Right renal cortex interstitium (tissue), 3 donors: Measurements from ENCODE around the gene PLEKHM2. TPM values are rescaled to one million over a fixed set of nuclear protein-coding genes. Genes with fewer than 3 reads are reported as not detected.

Experiments used
- DNase-seq, 3 donors: peaks; one replicate each; pipeline ENCODE4 v3.0.0-alpha.2; 2013; ENCODE audit warnings: low read depth in 3 of 3, low spot score in 2 of 3
- polyA plus RNA-seq, 3 donors: library from polyadenylated mRNA; unstranded; fragments of 120-200 nt; gene quantifications; one replicate each; pipeline ENCODE4 v1.2.1, GENCODE V29; 2013; ENCODE audit not compliant: insufficient read length in 3 of 3

Gene PLEKHM2
- polyA plus RNA-seq, 3 donors: 37.9 to 46.7 (median 43.0) TPM

DNA sequence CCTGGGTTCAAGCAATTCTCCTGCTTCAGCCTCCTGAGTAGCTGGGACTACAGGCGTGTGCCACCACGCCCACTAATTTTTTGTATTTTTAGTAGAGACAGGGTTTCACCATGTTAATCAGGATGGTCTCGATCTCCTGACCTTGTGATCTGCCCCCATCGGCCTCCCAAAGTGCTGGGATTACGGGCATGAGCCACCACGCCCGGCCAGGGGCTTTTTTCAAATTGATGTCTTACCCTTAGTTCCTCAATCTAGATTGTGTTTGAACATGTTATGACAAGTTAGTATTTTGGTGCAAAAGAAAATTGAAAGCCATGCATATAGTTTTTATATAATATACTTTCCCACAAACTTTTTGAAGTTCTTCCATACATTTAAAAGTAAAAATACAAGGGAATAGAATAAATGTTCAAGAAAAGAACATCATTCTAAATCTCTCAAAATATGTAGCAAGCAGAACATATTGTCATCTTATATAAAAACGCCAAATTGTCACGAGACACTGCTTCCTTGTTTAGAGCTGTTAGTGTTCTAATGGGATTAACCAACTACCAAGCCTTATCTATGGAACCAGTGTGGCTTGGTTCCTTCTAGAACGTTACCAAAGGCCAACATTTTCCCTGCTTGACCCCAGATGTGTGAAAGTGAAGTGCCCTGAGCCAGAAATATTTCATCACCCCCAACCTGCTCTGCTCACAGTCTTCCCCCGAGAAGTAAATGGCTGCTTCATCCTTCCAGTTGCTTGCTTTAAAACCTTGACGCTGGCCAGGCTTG is 9.5 kb upstream of the PLEKHM2 start:
- DNase-seq: no peak

DNA sequence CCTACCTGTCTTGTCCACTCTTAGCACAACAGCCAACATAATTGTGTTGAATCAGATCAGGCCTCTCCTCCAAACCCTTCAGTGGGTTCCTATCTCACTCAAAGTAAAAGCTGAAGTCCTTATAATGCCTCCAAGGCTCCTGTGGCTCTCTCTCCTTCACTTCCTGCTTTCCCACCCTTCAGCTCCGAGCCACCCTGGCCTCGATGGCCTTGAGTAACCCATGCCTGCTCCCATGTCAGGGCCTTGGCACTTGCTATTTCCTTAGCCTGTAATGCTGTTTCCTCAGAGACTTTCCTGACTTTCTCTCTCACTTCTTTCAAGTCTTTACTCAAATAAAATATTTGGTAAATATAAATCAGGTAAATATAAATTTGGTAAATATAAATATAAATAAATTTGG is 8.1 kb upstream of the PLEKHM2 start:
- no peak for DNase-seq

DNA sequence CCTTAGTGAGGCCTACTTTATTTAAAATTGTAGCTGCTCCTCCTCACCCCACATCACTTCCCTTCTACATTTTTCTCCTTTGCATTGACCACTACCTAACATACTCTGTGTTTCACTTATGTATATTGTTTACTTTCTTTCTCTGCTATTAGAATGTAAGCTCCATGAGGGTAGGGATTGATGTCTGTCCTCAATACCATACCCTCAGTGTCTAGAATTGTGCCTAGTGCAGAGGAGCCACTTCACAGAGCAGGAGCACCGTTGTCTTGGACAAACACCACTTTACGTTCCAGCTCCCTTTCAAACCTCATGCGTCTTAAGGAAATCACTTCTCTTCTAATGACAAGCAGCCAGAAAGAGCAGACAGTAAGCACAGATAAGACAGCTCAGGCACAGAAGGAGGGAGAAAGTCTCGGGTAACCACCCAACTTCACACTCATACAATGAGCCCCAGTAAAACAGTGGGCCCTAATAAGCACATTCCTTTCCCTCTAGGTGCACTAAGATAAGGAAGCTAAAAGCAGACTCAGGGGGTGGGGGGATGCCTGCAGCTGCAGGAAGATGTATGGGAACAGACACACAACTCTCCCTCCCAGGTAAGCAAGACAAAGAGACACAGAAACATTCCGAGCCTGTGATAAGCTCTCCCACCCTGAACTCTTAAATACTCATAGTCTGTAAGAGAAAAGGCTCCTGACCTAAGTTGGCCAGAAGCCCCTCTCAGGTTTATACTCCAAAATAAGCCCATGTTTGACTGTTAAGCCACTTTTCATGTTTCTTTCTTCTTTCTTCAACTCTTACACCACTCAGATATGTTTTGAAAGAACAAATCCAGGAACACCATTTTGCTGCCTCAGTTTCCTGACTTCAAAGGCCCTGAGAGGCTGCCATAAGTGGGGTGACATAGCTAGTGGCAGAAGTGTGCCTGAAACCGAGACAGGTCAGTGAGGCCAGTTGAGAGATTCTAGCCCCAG is 7.1 kb upstream of the PLEKHM2 start:
- no peak for DNase-seq

DNA sequence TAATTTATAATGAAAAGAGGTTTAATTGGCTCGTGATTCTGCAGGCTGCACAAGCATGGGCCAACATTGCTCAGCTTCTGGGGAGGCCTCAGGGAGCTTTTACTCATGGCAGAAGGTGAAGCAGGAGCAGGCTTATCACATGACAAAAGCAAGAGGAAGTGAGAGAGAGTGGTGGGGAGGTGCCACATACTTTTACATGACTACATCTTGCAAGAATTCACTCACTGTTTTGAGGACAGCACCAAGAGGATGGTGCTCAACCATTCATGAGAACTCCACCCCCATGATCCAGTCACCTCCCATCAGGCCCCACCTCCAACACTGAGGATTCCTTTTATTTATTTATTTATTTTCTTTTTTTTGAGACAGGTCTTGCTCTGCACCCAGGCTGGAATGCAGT is 5.5 kb upstream of the PLEKHM2 start:
- no peak for DNase-seq

DNA sequence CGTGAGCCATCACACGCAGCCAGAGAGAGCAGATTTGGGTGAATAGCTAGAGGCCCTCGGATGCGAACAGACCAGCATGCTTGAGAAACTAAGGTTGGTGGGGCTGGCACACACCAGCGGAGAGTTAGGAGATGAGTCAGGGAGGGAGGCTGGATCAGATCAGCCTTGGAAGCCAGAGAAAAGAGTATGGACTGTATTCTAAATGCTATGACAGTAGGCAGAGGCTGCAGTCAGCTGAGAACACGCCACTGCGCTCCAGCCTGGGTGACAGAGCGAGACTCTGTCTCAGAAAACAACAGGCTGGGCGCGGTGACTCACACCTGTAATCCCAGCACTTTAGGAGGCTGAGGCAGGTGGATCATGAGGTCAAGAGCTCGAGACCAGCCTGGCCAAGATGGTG is 4.0 kb upstream of the PLEKHM2 start:
- no peak for DNase-seq

DNA sequence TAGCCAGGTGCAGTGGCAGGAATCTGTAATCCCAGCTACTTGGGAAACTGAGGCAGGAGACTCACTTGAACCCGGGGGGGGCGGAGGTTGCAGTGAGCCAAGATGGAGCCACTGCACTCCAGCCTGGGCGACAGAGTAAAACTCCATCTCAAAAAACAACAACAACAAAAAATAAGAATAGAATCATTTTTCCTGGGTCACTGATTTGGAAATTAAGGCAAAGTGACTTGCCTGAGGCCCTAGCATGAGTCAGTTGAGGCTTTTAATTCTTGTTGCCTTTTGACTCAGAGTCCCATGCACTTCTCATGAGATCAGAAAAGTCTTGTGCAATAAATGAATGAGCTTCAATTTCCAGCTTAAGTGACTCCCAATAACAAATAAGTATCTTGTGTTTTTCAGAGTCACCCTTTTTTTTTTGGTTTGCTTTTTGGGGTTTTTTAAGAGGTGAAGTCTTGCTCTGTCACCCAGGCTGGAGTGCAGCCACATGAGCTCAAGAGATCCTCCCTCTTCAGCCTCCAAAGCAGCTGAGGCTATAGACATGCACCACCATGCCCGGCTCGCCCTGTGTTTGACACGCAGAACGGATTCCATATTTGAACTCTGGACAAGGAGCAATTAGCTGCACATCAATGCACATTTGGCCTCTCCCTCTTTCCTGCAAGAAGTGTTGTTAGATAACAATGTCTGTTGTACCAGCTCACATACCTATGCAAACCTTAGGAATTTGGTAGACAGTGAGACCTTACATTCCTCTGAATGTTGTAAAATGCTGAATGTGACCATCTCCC is 3.4 kb upstream of the PLEKHM2 start:
- no peak for DNase-seq

DNA sequence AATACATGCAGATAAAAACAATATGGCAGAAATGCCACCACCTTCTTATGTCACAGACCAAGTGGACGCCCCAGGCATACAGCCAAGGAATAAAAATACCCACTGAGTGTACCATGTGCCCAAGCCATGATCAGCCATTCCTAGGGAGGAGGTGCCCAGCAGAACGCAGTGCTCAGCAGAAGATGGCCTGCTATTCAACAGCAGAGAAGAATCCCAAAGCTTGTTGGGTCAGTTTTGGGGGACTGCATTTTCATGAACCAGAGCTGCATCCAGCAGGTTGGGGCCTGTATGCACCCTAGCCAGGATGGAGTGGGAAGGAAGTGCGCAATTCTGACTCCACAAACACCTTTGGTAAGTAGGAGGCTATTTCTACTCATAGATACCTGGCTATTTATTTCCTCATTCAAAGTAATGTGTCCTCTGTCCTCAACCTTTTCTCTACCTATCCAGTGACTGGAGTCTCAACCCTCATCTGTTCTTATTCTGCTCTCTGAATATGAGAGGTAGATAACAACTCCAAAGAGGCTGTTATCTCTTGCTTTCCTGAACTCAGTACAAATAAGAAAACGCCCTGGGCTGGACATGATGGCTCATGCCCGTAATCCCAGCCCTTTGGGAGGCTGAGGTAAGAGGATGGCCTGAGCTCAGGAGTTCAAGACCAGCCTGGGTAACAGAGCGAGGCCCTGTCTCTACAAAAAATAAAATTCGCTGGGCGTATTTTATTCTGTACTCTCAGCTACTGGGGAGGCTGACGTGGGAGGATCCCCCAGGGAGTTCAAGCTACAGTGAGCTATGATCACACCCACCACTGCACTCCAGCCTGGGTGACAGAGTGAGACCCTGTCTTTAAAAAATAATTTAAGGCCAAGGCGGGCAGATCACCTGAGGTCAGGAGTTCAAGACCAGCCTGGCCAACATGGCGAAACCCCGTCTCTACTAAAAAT is 2.5 kb upstream of the PLEKHM2 start:
- no peak for DNase-seq

DNA sequence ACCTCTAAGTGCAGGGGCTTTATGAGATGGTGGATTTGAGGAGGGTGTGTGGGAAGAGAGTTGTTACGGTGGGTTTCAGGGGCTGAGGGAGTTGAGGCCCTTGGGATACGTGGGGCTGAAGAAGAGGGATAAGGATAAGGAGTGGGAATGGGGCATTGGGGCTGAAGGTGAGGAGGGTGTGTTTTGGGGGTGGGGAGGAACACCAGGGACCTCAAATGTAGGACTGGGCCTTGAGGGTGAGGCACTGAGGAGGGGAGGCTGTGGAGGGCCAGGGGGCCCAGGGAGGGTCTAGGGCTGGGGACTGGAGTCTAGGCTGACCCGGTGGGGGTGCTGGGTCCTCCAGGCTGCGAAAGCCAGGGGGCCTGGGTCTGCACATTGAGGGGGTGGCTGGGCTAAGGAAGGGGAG is 1.2 kb upstream of the PLEKHM2 start:
- DNase-seq: no peak

DNA sequence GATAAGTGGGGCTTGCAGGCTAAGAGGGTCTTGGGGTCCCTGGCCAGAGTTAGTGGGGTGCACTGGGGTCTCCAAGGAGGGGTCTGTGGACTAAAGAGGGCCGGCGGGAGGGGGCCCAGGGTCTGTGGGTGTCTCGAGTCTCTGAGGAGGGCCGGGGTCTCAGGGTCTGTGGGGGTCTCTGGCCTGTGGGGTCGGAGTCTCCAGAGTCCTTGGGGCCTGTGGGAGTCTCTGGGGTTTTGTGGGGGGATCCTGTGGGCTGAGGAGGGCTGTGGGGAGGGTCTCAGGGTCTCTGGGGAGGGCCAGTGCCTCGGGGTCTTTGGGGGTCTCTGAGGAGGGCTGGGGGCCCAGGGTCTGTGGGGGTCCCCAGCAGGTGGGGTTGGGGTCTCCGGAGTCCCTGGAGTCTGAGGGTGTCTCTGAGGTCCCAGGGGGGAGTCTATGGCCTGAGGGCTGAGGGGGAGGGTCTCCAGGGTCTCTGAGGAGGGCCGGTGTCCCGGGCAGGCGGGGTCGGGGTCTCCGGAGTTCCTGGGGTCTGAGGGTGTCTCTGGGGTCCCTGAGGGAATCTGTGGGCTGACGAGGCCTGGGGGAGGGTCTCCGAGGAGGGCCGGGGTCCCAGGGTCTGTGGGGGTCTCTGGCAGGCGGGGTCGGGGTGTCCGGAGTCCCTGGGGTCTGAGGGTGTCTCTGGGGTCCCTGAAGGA is 628 bp upstream of the PLEKHM2 start:
- no peak for DNase-seq

DNA sequence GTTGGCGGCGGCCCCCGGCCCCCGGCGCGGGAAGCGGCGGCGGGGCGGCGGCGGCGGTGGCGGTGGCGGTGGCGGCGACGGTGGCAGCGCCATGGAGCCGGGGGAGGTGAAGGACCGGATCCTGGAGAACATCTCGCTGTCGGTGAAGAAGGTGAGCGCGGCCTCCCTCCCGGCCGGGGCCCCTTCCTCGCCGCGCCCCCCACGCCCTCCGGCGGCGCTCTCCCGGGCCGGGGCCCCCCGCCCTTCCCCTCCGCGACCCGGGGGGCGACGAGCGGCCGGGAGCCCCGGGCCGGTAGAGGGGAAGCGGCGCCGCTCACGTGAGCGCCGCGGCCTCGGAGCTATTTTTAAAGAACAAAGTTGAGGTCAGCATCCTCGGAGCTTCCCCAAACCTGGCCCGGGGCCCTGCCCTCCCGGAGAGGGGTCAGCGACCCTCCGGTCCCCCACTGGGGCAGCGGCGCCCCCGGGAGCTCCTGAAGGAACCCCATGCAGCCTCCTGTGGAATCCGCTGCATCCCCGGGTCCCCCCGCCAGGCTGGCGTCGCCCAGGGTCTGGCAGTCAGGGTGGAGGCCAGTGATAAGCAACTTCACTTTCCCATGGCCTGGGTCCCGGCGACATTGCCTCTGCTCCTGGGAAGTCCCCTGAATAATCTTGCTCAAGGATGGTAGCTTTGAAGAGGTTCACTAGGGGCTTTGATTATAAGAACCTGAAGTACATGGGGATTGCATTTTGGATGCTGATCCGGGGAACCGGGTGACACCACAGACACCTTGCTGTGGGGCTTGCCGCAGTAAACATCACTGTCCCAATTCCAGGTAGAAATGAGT is 560 bp downstream of the PLEKHM2 start:
- DNase-seq: no peak

DNA sequence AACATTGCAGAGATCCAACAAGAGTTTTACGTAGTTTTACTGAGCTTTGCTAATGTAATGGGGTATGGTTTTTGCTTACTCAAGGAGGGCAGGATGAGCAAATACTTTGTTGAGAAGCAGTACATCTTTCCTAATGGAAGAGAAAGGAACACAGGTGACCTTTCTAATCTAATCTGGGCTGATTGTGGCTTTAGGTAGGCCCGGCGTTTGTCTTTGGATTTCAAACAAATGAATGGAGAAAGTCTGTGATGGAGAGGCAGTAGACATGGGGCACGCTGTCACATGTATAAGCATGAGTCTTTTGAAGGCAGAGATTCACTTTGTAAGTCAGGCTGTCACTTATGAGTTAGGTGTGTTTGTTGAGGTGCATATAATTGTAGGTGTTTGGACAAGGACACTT is 1.7 kb downstream of the PLEKHM2 start:
- no peak for DNase-seq

DNA sequence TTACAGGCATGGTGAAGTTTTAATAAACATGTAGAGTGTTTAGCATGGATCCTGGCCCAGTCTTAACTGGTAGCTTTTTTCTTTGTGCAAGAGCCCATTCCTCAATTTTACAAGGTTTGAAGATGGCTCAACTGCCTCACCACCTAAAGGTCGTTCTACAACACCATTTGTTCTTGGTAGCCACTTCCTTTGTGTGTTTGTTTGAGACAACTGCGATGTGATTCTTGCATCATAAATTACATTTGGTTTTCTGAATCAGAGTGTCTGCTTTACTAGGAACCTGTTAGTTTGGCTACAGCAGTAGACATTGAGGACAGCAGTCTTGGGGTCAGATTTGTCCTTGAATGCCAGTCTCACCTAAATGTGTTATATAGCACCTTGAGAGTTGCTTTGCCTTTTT is 3.3 kb downstream of the PLEKHM2 start:
- DNase-seq: no peak

DNA sequence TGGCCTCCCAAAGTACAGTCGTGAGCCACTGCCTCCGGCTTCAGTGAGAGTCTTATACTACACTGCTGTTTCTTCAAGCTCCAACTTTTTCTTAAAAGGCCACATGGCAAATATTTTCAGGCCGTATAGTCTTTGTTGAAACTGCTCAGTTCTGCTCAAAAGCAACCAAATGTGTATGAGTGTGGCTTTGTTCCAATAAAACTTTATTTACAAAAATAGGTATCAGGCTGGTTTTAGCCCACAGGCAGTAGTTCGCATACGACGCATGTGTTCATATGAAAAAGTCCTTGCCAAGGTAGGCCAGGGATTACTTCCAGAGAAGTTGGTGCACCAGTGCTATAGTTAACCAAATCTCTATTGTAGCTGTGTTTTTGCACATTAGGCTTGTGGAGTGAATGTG is 6.2 kb downstream of the PLEKHM2 start:
- DNase-seq: no peak

DNA sequence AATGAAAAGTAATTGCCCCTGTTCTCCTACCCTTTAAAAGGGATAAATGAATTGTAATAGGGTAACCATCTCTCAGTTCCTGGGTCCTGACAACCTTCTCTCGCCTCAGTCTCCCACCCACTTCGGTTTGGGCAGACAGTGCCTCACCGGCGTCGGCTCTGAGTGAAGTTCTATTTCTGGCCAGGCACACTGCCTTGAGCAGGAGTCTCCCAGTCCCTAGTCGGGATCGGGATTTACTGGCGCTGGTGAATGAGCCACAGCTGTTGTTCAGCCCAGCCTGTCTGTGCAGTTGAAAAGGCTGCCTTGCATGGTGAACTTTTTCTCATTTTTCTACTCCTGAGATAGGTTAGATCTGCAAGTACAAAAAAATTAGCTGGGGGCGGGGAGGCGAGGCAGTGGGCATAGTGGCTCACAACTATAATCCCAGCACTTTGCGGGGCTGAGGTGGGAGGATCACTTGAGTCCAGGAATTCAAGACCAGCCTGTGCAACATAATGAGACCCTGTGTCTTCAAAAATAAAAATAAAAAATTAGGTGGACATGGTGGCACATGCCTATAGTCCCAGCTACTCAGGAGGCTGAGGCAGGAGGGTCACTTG is 7.4 kb downstream of the PLEKHM2 start:
- no peak for DNase-seq

DNA sequence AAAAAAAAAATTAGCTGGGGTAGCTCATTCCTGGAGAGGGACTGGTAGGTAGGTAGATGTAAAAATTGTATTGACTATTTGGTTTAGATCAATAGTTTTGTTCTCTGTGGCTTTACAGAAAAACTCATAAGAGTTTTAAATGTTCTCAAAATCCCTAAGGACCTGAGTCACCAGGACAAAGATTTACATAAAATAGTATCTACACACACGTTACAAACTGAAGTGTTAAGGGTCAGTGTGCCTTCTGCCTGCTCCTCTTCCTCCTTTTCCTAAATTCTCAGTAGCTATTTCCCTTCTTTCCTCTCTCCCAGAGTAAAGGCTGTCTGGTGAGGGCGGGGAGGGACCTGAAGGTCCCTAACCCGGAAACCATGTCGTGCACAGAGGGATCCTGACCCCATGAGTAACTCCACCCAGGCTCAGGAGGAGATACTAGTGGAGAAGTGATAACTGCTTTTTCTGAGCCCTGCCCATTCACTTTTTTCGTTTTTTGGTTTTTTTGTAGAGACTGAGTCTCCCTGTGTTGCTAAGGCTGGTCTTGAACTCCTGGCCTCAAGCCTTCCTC is 8.1 kb downstream of the PLEKHM2 start:
- no peak for DNase-seq

DNA sequence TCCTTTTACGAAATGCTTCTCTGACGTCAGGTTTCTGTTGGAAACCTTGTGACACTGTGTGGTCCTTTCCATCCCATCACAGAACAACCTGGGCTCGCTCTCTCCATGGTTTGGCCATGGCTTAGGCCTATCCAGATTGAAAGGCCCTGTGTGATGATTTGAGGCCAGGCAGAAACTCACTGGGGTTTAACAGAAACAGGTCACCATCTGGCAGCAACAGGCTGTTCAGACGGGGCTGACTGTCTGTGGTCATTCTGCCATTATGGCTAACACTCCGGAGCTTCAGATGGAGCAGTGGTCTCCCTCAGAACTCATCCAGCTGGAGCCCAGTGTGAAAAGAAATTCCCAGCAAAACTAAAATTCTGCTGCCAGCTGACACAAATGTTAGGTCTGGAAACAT is 9.3 kb downstream of the PLEKHM2 start:
- DNase-seq: no peak

DNA sequence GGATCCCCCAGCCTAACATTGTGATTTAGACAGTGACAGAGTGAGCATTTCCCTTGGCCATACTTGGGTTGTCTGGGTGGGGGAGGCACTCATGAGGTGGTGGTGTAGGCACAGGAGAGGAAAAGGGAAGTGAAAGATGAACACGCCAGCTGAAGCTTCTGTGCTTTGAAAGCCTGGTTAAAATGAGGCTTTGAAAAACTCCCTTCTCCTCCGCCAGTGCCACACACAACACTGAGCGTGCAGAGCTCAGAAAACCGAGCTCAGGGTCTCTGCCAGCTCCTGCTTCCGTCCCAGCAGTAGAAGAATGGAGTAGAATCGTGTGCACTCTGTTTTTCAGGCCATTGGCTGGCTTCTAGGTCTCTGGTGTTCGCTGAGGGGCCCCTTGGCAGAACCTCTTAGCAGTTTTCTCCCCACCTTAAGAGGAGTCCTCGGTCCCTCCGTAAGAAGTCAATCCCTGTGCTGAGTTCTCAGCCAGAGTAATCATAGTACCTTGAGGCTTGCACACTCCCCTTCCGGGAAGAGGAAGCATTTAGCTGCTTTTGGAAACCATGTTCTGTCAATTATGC is 12.9 kb downstream of the PLEKHM2 start:
- DNase-seq: no peak
